Choroid plexus epithelial cell (primary cell): ENCODE data around the gene ADIG.

ENCODE experiments used
- DNase-seq: peaks from one replicate; pipeline ENCODE4 v3.0.0-alpha.2; 2010; ENCODE audit warnings: low read depth
- H3K4me3 ChIP-seq: 2 replicates; pipeline ENCODE4 v1.5.1; 2011; ENCODE audit warnings: low read depth, mild to moderate bottlenecking, control low read depth, low read length, moderate library complexity
- TF ChIP-seq, protein P1 (sequence below): conservative IDR thresholded peaks from 2 replicates; pipeline ENCODE4 v1.5.1; 2011; ENCODE audit warnings: low read depth, mild to moderate bottlenecking, control low read depth, inconsistent platforms, low read length, moderate library complexity

Gene ADIG

DNA sequence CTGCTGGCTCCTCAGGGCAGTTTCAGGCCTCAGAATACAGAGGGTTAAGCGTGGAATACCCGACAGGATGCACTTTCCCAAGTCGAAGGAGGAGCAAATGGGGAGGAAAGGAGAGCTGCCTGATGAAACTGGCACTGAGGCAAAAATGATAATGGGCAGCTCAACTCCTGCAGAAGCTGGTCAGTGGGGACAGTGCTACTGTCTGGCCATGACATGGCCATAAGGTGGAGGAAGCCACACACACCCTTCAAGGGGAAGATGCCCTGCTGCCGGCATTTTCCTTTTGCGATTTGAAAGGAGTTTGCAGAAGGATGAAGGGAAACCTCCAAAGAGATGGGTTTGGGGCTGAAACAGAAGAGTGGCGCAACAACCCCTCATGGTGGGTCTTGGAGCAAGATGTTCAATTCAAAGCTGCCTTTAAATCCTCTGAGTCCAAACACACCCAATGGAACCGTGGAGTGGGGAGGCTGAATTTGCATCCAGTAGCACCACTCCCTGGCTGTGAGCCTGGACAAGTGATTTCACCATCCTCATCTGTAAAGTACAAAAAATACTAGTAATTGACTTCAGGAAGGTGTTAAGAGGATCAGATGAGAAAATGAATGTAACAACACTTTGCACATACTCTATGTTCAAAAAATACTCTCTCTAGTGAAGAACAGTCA, 3.2 kb downstream of the ADIG start:
- H3K4me3 ChIP-seq: no peak overlapping the region
- TF ChIP-seq, protein P1, sequence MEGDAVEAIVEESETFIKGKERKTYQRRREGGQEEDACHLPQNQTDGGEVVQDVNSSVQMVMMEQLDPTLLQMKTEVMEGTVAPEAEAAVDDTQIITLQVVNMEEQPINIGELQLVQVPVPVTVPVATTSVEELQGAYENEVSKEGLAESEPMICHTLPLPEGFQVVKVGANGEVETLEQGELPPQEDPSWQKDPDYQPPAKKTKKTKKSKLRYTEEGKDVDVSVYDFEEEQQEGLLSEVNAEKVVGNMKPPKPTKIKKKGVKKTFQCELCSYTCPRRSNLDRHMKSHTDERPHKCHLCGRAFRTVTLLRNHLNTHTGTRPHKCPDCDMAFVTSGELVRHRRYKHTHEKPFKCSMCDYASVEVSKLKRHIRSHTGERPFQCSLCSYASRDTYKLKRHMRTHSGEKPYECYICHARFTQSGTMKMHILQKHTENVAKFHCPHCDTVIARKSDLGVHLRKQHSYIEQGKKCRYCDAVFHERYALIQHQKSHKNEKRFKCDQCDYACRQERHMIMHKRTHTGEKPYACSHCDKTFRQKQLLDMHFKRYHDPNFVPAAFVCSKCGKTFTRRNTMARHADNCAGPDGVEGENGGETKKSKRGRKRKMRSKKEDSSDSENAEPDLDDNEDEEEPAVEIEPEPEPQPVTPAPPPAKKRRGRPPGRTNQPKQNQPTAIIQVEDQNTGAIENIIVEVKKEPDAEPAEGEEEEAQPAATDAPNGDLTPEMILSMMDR: no peak
- DNase-seq: no peak

GRCh38 chr20:38585404-38586180, 4.6 kb downstream of the ADIG start:
- TF ChIP-seq, protein P1: no peak

GRCh38 chr20:38586181-38586525, 5.2 kb downstream of the ADIG start:
- TF ChIP-seq, protein P1: no peak
- H3K4me3 ChIP-seq: no peak overlapping the region
- no peak for DNase-seq

More at GRCh38 chr20:38585404-38586180, 4.6 kb downstream of the ADIG start:
- no peak for DNase-seq
- no peak overlapping the region for H3K4me3 ChIP-seq

GRCh38 chr20:38588303-38588702, 7.3 kb downstream of the ADIG start:
- no peak for DNase-seq
- TF ChIP-seq, protein P1: no peak

DNA sequence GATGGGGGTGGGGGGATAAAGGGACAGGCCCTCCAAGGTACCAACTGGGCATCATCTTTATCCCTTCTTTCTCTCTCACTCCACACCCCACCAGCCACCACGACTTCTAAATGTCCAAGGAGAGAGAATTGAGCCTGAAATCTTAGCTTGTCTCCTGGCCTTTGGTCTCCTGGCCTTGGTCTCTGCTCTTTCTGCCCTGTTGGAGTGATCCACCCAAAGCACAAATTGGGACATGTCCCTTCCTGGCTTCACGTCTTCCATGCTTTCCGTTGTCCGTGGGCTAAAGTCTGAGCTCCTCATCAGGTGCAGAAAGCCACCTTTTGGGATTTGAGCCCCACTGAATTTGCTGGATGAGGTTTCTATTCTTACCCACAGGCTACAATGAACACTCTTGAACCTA, 8.4 kb downstream of the ADIG start:
- TF ChIP-seq, protein P1: no peak
- no peak for DNase-seq

More at GRCh38 chr20:38588303-38588702, 7.3 kb downstream of the ADIG start:
- H3K4me3 ChIP-seq: no peak overlapping the region

DNA sequence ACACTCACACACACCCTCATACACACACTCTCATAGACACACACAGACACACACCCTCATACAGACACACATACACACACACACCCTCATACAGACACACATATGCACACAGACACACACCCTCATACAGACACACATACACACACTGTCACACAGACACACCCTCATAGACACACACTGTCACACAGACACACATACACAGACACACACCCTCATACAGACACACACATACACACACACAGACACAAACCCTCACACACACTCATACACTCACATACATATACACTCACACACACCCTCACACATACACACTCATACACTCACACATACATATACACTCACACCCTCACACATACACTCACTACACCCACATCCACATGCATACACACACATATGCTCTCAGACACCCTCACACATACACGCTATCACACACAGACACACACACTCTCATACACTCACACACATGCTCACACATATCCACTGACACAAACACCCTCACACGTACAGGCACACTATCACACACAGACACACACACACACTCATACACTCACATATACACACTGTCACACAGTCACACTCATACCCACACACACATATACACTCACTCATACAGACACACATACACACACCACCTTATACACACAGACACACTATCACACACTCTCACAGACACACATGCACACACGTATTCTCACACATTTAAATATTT, 9.1 kb downstream of the ADIG start:
- no peak overlapping the region for H3K4me3 ChIP-seq
- TF ChIP-seq, protein P1: no peak
- DNase-seq: no peak

More for the DNA sequence above, 8.4 kb downstream of the ADIG start:
- no peak overlapping the region for H3K4me3 ChIP-seq
